Measurements from ENCODE around the gene GAS2.
"Not testable (repeated sequence)": the region's sequence is repeated elsewhere in the genome, so short reads cannot be mapped to it uniquely, and the experiment has no call there.

GAS2 gene

DNA sequence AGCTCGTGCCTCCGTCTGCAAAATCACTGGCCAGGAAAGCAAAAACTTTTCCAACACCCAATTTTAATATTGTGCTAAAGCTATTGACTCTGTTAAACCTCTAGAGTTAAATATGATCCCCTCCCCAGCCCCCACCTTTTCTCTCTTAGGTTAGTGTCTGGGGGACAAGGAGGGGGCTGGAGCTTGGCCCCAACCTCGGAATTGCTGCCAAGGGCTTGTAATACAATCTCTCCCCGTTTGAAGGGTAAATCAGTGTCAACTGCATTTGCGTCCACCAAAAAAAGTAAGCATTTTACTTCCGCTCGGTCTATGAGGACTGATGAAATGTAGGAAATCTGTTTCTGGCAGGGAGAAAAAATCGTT is at the start of gene GAS2:
TSS of gene GAS2 (plus strand) at position 287 of the 363 bp plus-strand sequence. CDS start 8,259 bp downstream, outside the sequence.
- in situ Hi-C loops (cut with MboI; ENCODE audit: low sequenced_read_pairs): no loop called here

DNA sequence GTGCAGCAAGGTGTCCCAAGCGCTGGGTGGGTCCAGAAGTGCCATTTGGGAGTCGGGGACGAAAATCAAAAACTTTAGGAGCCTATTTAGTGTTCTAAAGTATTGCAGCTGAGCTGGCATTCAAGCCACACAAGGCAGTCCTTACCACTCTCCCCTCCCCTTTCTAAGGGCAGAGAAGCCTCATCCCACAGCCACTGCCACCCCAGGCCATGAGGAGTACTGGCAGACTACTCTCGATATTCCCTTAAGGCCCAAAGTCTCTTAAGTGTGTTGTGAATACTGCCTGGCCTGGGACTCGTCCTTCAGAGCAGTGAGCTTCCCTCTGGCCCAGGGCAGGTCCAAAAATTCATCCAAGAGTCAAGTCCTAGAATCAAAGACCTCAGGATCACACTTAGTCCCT is 48.5 kb upstream of the GAS2 start:
- in situ Hi-C loops (cut with MboI; ENCODE audit: low sequenced_read_pairs): no loop called here

DNA sequence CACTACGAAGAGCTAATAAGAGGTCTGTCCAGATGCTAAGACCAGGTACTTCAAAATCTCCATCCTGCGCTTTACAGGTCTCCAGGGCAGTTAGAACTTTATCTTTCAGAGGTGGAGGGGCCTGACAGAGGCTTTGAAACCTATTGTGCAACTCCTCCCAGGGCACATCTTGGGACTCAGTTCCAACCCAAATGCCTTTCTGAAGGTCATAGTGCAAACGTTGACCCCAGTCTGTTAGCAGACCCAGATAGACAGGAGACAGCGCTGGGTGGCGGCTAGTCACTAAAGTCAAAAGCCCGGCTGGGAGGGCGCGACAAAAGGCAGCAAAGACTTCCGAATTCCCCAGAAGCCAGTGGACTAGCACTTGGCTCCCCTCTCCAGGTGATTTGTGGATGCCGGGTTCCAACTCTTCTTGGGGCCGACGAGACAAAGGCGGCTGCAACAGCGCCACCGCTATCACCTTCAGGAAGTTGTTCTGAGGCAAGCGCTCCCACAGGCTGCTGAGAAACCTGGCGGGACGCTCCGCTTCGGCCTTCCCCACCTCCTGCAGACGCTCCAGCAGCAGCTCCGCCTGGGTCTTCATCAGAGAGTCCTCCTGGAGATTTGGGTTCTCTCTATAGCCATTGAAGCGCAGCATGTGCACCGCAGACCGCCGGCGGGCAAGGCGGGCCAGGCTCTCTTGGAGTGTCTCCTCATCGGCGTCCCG is 41.5 kb upstream of the GAS2 start:
- in situ Hi-C loops (cut with MboI; ENCODE audit: low sequenced_read_pairs): no loop called here

DNA sequence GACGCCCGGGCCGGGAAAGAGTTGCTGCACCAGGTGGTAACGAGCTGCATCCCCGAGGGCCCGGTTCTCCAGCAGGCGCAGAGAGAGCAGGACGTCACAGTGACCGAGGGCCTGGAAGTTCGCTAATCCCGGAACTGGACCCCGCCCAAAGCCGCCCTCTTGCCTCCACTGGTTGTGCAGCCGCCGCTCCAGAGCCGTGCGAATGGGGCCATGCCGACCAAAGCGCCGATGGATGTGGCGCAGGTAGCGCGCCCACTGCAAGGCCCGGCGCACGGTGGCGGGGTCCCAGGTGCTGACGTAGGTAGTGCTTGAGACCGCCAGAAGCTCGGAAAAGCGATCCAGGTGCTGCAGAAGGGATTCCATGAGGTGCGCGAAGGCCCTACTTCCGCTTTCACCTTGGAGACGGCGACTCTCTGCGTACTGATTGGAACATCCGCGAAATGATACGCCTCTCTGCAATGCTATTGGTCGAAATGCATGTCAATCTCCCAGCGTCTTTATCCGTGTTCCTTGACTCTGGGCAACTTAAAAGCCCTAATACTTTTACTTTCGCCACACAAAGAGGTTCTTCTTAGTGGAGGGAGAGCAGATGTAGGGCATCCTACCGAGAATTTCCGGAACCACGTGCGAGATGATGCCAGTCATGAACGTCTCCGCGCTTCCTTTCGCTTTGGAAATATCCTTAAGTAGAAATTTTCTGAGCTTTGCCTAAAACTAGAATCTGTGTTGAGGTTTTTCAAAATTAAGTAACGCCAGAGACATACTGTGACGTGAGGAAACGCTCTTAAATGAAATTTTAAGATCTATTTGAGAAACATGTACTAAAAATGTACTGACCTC is 40.7 kb upstream of the GAS2 start, which contains the start of gene FANCF:
TSS of gene FANCF (minus strand) at position 376 of the 840 bp plus-strand sequence. CDS start at position 363, 13 bp downstream.
- in situ Hi-C loops (cut with MboI; ENCODE audit: low sequenced_read_pairs): no loop called here

DNA sequence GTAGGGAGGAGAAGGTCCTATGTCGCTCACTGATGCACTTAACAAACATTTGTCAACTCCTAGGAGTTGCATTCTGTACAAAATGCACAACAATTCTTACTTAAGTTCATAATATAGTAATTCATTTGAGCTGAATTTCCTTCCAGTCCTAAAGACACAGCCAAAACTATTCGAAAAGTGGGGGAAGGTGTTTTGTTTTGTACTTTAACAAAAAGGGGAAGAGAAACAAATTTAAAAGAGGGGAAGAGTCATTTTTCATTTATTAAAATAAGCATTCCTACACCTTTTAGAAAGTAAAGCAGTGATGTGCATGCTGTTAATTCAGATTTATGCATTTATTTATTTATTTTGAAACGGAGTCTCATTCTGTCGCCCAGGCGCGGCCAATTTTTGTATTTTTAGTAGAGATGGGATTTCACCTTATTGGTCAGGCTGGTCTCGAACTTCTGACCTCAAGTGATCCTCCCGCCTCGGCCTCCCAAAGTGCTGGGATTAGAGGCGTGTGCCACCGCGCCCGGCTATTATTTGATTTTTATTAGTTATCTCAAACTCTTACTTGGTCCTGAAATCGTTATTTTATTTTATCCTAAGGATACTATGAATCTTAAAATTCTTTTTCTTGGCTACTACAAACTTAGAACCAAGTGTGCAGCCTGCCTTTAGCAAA is 39.7 kb upstream of the GAS2 start:
- in situ Hi-C loops (cut with MboI; ENCODE audit: low sequenced_read_pairs): no loop called here

DNA sequence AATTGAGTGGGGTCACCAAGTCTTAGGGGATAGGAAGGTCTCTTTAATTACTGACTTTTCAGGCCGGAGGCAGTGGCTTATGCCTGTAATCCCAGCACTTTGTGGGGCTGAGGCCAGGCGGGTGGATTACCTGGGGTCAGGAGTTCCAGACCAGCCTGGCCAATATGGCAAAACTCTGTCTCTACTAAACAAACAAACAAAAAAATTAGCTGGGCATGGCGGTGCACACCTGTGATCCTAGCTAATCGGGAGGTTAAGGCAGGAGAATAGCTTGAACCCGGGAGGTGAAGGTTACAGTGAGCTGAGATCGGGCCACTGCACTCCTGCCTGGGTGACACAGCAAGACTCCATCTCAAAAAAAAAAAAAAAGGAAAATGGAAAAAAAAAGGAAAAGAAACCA is 39.0 kb upstream of the GAS2 start:
- in situ Hi-C loops (cut with MboI; ENCODE audit: low sequenced_read_pairs): no loop called here

DNA sequence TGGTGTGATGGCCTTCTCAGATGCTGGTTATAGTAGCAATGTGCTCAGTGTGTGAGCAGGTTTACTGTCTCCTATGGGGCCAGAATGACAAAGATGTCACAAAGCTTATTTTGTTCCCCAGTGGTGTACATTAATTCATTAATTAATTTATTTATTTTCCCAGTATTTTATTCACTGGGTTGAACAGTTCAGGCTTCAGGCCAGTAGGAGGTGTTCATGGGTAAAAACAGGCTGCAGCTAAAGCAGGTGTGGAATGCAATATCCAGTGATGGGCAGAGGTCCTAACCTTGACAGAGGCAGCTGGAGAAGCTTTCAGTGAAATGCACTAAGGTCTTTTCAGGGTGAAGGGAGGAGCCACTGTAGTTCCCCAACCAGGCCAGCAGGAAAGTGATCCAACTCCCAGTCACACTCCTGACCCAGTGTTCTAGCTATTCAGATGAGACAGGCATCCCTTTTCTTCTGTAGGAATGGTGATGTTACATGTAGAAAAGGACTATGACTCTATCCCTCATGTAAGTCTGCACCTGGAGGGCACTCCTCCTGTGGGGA is 33.0 kb upstream of the GAS2 start:
- in situ Hi-C loops (cut with MboI; ENCODE audit: low sequenced_read_pairs): no loop called here

DNA sequence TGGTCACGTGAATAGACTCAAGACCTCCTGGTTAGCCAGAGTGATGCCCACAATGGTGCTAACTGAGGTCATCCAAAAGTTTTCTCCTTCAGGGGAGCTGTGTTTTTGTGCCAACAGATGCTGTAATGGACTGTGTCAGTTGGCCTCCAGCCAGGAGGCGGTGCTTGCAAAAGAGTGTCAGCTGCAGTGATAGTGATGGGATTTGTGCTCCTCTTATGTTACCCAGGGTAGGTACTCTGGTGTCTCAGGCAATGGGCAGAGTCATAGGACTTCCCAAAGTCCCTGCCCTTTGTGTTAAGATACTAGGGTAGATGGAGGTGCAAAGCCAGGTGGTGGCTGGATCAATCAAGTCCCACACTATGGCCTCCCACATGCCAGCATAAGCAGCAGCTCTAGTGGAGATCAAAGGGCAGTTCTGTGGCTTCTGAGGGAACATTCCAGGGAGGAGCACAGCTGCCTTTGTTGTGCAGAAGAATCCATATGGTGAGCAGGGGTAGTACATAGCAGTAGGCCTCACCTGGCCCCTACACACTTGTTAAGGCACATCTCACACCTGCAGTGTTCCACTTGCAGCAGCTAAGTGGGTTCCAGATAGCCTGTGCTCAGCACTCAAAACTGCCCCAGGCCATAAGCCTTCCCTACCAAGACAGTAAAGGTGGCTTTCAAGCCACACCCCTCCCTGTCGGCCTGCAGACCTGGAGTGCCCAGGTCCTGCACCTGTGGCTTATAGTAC is 31.3 kb upstream of the GAS2 start:
- in situ Hi-C loops (cut with MboI; ENCODE audit: low sequenced_read_pairs): no loop called here

DNA sequence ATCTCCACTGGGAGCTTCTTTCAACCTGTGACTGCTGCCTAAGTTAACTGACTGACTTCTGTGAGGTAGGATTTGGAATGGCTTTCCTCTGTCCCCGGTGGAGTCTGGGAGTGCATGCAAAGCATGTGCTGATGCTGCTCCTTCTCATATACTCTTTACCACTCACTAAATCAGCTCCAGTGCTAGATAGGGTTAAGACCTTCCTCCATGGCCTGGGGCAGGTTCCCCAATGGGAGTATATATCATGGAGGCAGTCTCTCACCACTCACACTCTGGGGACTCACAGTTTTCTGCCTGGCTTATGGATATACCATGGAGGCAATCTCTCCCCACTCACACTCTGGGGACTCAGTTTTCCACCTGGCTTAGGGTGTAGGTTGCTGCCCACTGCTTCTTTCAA is 30.7 kb upstream of the GAS2 start:
- in situ Hi-C loops (cut with MboI; ENCODE audit: low sequenced_read_pairs): no loop called here

DNA sequence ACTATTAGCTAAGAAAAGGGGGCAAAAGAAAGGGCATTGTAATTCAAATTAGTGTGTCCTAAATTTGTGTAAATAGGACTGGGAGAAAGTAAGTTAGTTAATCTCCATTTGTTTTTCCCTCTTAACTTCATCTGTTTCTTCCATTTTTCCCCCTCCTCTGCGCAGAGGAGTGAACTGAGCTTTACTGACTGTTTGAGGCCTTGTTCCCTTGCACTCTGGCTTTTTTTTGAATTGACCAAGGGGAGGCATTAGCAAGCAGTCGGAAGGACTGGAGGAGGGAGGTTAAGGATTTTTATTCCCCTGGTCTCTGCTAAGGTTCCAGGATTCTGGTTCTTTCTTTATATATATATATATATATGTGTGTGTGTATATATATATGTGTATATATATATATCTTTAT is 25.5 kb upstream of the GAS2 start:
- in situ Hi-C loops (cut with MboI; ENCODE audit: low sequenced_read_pairs): no loop called here

DNA sequence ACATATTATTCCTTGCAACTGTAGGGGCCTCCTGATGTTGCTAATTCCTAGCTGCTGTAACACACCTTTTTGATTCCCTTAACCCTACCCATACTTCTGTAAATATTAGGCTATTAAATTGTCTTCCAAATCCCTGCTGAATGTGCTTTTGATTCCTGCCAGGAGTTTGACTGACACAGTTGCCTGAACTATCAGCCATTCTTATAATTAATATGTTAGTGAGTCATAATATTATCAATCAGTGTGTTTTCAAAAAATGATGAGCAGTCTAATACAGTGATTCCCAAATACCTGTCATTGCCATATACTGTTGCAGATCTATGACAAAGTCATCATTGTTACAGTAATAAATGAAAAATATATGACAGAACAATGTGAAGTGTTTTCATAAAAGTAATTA is 24.9 kb upstream of the GAS2 start:
- in situ Hi-C loops (cut with MboI; ENCODE audit: low sequenced_read_pairs): no loop called here

DNA sequence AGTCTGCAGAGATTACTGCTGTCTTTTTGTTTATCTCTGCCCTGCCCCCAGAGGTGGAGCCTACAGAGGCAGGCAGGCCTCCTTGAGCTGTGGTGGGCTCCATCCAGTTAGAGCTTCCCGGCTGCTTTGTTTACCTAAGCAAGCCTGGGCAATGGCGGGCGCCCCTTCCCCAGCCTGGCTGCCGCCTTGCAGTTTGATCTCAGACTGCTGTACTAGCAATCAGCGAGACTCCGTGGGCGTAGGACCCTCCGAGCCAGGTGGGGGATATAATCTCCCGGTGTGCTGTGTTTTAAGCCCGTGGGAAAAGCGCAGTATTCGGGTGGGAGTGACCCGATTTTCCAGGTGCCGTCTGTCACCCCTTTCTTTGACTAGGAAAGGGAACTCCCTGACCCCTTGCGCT is 14.1 kb upstream of the GAS2 start:
- in situ Hi-C loops (cut with MboI; ENCODE audit: low sequenced_read_pairs): not testable (repeated sequence)

DNA sequence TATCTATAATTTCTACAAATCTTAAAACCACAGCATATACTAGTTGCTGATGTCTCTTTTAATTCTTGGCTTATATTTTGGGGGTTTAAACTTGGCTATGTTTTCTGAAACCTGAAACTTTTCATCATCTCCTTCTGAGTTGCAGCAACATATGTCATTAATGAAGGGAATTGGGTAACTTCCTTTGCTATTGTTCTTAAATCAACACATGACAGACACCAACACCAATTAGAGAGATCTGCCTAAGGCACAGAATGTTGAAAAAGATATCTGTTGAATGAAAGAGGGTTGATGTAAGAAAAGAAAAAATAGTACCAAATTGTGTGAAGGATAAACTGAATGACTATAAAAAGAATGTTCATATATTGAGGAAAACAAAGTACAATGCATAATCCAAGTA is 10.3 kb upstream of the GAS2 start:
- in situ Hi-C loops (cut with MboI; ENCODE audit: low sequenced_read_pairs): no loop called here

DNA sequence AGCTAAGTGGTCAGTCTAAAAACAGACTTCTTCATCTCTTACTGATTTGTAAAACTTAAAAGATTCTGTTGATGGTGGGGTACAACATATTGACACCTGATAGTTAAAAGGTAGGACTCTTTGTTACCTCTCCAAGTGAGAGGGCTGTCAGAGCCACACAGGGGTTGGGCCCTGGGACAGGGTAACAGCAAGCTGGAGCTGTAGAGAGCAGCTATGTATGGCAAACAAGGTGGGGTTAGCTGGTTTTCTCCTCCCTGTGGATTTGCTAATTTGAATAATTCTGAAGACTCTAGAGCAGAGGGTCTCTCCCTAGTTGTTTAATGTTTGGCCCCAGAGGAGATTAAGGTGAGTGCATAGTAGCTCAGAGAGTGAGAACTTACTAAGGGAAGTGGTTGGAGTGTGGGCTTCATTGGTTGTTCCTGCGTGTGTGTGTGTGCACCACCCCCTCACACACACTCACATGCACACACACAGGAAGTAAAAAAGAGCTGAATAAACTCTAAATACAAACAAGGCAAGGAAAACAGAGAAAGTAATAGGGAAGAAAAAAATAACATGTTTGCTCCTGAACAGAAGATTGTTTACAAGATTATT is 9.2 kb upstream of the GAS2 start:
- in situ Hi-C loops (cut with MboI; ENCODE audit: low sequenced_read_pairs): no loop called here

DNA sequence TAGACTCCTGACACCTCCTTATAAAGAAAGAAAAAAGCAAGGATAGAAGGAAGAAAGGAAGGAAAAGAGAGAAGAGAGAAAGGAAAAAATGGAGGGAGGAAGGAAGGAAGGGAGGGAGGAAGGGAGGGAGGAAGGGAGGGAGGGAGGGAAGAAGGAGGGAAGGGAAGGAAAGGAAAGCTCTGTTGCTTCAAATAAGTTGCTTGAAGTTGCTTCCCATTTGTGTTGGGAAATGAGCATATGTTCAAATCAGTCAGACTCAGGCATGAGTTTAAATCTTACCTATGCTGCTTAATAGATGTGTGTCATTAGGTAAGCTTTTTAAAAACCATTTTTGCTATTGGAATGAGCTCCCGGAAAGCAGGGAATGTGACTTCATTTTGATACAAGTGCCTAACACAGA is 6.6 kb upstream of the GAS2 start:
- in situ Hi-C loops (cut with MboI; ENCODE audit: low sequenced_read_pairs): no loop called here

DNA sequence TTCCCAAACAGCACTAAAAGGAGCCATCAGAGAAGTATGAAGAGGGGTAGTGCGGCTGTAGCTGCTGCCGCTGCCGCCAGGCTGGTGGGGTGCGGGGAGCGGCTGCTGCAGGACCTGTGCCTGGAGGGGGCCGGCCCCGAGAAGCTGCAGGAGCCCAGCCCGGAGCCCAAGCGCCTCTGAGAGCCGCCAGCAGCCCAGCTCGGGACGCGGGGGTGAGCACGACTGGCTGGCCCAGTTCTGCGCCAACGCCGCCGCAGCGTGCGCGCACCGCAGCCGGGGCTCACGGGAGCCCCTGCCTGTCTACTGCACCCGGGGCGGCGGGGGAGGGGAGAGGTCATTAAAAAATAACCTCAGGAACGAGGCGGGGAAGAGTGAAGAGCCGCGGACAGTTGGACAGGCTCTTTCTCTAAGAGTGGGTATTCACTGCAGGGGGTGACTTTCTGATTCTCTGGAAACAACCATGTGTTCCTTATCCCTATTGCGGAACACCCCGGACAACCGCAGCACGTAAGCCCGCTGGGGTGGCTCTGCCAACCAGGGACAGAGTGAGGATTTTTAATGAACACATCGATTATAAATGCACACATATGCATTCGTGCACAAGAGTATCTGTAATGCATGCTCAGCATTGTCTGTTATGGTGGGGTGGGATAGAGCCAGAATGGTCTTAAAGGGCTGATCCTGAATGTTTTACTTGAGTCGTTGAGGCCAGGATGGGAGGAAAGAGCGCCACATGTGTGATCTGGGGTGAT is 453 bp downstream of the GAS2 start:
- in situ Hi-C loops (cut with MboI; ENCODE audit: low sequenced_read_pairs): no loop called here

DNA sequence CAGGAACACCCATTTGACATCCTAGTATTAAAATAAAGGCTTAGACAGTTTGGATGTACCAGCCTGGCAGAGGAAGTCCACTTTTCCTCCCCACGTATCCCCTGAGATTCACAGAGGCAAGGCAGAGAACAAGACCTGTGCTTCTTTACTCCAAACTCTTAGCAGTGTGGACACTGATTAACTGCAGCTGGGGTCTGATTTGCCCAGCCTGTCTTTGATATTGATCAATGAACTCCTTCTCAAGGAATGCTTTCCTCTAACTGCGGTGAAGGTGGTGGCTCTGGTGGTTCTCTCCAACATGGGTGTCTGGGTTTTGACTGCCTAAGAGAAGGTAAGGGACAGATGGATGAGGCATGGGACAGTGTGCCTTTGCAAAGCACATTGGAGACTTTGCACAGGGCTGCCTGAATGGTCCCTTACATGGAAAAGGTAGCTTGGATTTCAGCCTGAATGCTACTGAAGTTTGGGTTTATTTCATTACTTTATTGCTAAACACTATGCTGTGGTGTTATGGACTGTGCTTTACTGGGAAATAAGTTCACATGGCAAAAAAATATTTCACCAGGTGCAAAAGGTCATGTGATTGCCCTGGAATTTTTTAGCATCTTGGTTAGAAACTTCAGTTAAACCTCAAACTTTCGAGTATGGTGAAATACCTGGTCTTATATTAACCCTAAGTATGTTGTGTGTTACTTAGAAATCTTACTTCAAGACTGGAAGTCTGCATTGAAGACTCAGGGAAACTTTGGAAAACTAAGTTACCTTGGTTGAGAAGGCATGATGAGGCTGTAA is 1.8 kb downstream of the GAS2 start:
- in situ Hi-C loops (cut with MboI; ENCODE audit: low sequenced_read_pairs): no loop called here

DNA sequence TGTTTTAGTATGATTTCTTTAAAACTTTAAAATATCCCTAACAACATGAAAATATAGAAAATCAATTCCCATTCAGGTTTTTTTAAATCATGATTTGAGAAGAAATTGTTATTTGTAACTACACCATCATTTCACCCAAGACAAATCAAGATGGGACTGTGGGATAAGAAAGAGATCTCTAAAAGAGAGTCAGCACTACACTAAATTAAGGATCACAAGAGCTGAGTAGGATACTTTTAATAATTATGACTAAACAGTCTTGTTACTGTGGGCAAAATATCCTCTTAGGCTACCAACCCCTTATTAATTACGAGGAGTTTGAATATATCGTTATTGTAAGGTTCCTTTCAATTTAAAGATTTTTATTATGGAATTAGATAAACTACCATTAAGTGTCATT is 3.0 kb downstream of the GAS2 start:
- in situ Hi-C loops (cut with MboI; ENCODE audit: low sequenced_read_pairs): no loop called here

DNA sequence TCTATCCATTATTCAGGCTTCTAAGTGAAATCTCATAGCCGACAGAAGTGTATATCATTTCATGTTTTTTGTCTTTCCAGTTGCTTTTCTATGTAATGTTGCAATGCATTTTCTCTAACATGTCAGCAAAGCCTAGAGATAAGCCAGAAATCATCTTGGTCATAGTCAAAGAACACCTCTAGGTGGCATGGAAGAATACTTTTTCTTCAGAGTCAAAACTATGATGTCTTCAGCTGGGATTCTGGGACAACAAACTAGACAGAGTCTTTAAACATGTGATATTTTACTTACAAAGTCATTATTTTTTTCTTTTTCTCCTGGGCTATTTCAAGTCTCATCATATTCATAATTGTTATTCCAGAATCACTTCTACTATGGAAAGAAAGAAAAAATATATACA is 4.4 kb downstream of the GAS2 start:
- in situ Hi-C loops (cut with MboI; ENCODE audit: low sequenced_read_pairs): no loop called here

All from HL-60/S4 (cell line).